Vagina (tissue), 2 donors: ENCODE measurements around the gene SERINC4.

ENCODE experiments used
- CTCF ChIP-seq, 3 experiments: fragments of 450-650 bp in 2 of 3; fragments of 200-600 bp in 1 of 3; sonication (generic) in 1 of 3; IDR thresholded peaks; one replicate each; pipeline ENCODE4 v1.5.1; 2017 to 2019; ENCODE audit warnings: antibody characterized with exemption in 3 of 3, mild to moderate bottlenecking in 2 of 3, moderate library complexity in 2 of 3
- POLR2AphosphoS5 ChIP-seq, 2 donors: sonication (generic); formaldehyde crosslinking; IDR thresholded peaks; one replicate each; pipeline ENCODE4 v1.9.0; 2017; ENCODE audit warnings: antibody characterized with exemption in 2 of 2, mild to moderate bottlenecking in 2 of 2, low read depth in 1 of 2; ENCODE audit not compliant: insufficient read depth in 1 of 2

- TF ChIP-seq CTCF (IDR thresholded peaks at IDR 0.05) (no peak), POLR2AphosphoS5 (IDR thresholded peaks at IDR 0.05; ENCODE audit: insufficient read depth in 1 of 2, low read depth in 1 of 2) (no peak)
These were observed 26.0 kb upstream of the SERINC4 start for GRCh38 chr15:43826029-43826507.
